ENCODE measurements around the gene TLE7.

- TF ChIP-seq, protein P1, sequence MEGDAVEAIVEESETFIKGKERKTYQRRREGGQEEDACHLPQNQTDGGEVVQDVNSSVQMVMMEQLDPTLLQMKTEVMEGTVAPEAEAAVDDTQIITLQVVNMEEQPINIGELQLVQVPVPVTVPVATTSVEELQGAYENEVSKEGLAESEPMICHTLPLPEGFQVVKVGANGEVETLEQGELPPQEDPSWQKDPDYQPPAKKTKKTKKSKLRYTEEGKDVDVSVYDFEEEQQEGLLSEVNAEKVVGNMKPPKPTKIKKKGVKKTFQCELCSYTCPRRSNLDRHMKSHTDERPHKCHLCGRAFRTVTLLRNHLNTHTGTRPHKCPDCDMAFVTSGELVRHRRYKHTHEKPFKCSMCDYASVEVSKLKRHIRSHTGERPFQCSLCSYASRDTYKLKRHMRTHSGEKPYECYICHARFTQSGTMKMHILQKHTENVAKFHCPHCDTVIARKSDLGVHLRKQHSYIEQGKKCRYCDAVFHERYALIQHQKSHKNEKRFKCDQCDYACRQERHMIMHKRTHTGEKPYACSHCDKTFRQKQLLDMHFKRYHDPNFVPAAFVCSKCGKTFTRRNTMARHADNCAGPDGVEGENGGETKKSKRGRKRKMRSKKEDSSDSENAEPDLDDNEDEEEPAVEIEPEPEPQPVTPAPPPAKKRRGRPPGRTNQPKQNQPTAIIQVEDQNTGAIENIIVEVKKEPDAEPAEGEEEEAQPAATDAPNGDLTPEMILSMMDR (IDR thresholded peaks at IDR 0.05): no peak
- no peak for TF ChIP-seq ZFX (IDR thresholded peaks at IDR 0.05; ENCODE audit: borderline replicate concordance)
Observed at GRCh38 chr16:71453036-71453435, 11.2 kb upstream of the TLE7 start.

Measured in 22Rv1 (cell line).